ENCODE measurements around the gene UGT1A1. TPM values are rescaled to one million over a fixed set of nuclear protein-coding genes. Genes with fewer than 3 reads are reported as not detected.

The UGT1A1 gene
- total and polyA plus RNA-seq, 10 of the 15 experiments (the other 5 are each of a cell fraction or from before 2014, with no cell fraction given): not detected

DNA sequence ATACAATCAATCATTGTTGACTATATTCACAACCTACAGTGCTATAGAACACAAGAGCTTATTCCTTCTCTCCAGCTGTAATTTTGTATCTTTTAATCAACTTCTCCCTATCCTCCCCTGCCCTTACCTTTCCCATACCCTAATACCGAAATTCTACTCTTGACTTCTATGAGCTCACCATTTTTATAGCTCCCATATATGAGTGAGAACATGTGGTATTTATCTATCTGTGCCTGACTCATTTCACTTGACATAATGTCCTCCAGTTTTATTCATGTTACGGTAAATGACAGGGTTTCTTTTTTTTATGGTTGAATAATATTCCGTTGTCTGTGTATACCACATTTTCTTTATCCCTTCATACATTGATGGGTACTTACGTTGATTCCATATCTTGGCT lies 20.7 kb downstream of the UGT1A1 start (continued):
- TF ChIP-seq BMI1 (IDR thresholded peaks at IDR 0.05; ENCODE audit: borderline replicate concordance): no peak
- no peak for TF ChIP-seq POLR2AphosphoS2 (IDR thresholded peaks at IDR 0.05; ENCODE audit: low read depth, low read length)
- TF ChIP-seq, protein P1, sequence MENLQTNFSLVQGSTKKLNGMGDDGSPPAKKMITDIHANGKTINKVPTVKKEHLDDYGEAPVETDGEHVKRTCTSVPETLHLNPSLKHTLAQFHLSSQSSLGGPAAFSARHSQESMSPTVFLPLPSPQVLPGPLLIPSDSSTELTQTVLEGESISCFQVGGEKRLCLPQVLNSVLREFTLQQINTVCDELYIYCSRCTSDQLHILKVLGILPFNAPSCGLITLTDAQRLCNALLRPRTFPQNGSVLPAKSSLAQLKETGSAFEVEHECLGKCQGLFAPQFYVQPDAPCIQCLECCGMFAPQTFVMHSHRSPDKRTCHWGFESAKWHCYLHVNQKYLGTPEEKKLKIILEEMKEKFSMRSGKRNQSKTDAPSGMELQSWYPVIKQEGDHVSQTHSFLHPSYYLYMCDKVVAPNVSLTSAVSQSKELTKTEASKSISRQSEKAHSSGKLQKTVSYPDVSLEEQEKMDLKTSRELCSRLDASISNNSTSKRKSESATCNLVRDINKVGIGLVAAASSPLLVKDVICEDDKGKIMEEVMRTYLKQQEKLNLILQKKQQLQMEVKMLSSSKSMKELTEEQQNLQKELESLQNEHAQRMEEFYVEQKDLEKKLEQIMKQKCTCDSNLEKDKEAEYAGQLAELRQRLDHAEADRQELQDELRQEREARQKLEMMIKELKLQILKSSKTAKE (IDR thresholded peaks at IDR 0.05; ENCODE audit: low read depth, poor library complexity, severe bottlenecking): no peak
- no peak for TF ChIP-seq NFYA (IDR thresholded peaks at IDR 0.05; ENCODE audit: borderline replicate concordance, low read depth, low read length)
- TF ChIP-seq IRF4 (IDR thresholded peaks at IDR 0.05; ENCODE audit: low read depth, low read length): no peak
- TF ChIP-seq RELA (IDR thresholded peaks at IDR 0.05; ENCODE audit: borderline replicate concordance, partially characterized antibody): no peak

DNA sequence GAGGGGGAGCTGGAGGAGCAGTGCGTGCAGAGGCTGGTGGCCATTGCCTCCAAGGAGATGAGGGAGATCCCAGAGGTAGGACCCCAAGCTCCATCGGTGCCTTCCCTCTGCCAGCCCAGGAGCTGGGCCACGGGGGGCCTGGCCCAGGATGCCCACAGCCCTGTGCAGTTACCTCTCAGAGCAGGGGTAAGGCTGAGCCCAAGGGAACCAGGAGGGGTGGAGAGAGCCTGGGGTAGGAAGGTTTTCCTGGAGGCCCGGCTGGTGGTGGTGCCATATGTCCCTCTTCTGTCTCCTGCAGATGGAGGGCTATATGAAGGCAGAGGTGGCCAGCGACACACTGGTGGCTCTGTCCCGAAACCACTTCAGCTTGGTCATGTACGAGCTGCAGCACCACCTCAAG lies 29.5 kb downstream of the UGT1A1 start:
- ChIA-PET SMC1A (ENCODE audit: uncharacterized antibody, unreplicated experiment) (no interaction called here), RAD21 (ENCODE audit: unreplicated experiment) (no interaction called here), CTCF (no interaction called here), POLR2A (no interaction called here)
- FAIRE-seq (no peak), DNase-seq (ENCODE audit: low read depth, low spot score) (no peak), ATAC-seq (no peak)
- no TSS peak for BruUV-seq (replicated peaks)
- Histone ChIP-seq H3K4me2 (ENCODE audit: control insufficient read depth, insufficient read depth) (no peak overlapping the region), H4K20me1 (ENCODE audit: control insufficient read depth, insufficient read depth) (no peaks in the 10 kb centered on the region), H3K9ac (ENCODE audit: control insufficient read depth, insufficient read depth, low read length) (no peak overlapping the region), H3K79me2 (ENCODE audit: control insufficient read depth, insufficient read depth, low read length) (no peaks in the 10 kb centered on the region), H3K27ac (ENCODE audit: control insufficient read depth, insufficient read depth) (no peak overlapping the region), H3K36me3 (ENCODE audit: control insufficient read depth in 2 of 2, insufficient read depth in 2 of 2, low read length in 1 of 2) (no peaks in the 10 kb centered on the region), H3K4me1 (ENCODE audit: control insufficient read depth, insufficient read depth, low read length) (no peaks in the 10 kb centered on the region), H2AFZ (ENCODE audit: control insufficient read depth, low read depth, low read length) (no peak overlapping the region), H3K4me3 (no peak overlapping the region), H3K9me3 (replicated peaks; ENCODE audit: control insufficient read depth, insufficient read depth, low read length) (no peaks in the 10 kb centered on the region; the same call in 2 of the 3 replicates), H3K27me3 (replicated peaks in 1 of 2; ENCODE audit: control insufficient read depth in 2 of 2, insufficient read depth in 2 of 2, low read length in 1 of 2) (no peaks in the 10 kb centered on the region; a peak in 1 of 4 replicates)
- in situ Hi-C loops (cut with MboI) (no loop called here), intact Hi-C loops (cut with micrococcal nuclease; ENCODE audit: unreplicated experiment) (no loop called here)
- 43% methylated on average over 7 of the region's 7 CpGs for WGBS (ENCODE audit: insufficient coverage, insufficient replicate concordance, low lambda C conversion rate, missing lambda C conversion rate)
- TF ChIP-seq, protein P2, sequence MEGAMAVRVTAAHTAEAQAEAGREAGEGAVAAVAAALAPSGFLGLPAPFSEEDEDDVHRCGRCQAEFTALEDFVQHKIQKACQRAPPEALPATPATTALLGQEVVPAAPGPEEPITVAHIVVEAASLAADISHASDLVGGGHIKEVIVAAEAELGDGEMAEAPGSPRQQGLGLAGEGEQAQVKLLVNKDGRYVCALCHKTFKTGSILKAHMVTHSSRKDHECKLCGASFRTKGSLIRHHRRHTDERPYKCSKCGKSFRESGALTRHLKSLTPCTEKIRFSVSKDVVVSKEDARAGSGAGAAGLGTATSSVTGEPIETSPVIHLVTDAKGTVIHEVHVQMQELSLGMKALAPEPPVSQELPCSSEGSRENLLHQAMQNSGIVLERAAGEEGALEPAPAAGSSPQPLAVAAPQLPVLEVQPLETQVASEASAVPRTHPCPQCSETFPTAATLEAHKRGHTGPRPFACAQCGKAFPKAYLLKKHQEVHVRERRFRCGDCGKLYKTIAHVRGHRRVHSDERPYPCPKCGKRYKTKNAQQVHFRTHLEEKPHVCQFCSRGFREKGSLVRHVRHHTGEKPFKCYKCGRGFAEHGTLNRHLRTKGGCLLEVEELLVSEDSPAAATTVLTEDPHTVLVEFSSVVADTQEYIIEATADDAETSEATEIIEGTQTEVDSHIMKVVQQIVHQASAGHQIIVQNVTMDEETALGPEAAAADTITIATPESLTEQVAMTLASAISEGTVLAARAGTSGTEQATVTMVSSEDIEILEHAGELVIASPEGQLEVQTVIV (IDR thresholded peaks at IDR 0.05; ENCODE audit: borderline replicate concordance, partially characterized antibody): no peak
- TF ChIP-seq BACH1 (IDR thresholded peaks at IDR 0.05; ENCODE audit: borderline replicate concordance) (no peak), IKZF2 (IDR thresholded peaks at IDR 0.05) (no peak), CBFB (IDR thresholded peaks at IDR 0.05; ENCODE audit: low read depth) (no peak), MTA2 (IDR thresholded peaks at IDR 0.05; ENCODE audit: low read depth) (no peak), SMARCA5 (IDR thresholded peaks at IDR 0.05) (no peak), JUND (IDR thresholded peaks at IDR 0.05; ENCODE audit: low read depth, low read length) (no peak), FOXM1 (IDR thresholded peaks at IDR 0.05; ENCODE audit: low read depth, low read length) (no peak), ZNF24 (IDR thresholded peaks at IDR 0.05) (no peak), MTA3 (IDR thresholded peaks at IDR 0.05; ENCODE audit: borderline replicate concordance, low read length) (no peak), GATAD2B (conservative IDR thresholded peaks at IDR 0.05; ENCODE audit: low read depth) (no peak), SRF (IDR thresholded peaks at IDR 0.05; ENCODE audit: low read depth in 2 of 2, low read length in 2 of 2) (no peak), ETV6 (conservative IDR thresholded peaks at IDR 0.05 in 1 of 2, IDR thresholded peaks at IDR 0.05 in 1 of 2; ENCODE audit: borderline replicate concordance in 1 of 2, low read depth in 1 of 2) (no peak)
- TF ChIP-seq, protein P3, sequence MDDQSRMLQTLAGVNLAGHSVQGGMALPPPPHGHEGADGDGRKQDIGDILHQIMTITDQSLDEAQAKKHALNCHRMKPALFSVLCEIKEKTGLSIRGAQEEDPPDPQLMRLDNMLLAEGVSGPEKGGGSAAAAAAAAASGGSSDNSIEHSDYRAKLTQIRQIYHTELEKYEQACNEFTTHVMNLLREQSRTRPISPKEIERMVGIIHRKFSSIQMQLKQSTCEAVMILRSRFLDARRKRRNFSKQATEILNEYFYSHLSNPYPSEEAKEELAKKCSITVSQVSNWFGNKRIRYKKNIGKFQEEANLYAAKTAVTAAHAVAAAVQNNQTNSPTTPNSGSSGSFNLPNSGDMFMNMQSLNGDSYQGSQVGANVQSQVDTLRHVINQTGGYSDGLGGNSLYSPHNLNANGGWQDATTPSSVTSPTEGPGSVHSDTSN (IDR thresholded peaks at IDR 0.05; ENCODE audit: insufficient replicate concordance, low read depth, low read length): no peak

All from GM12878 (cell line).